Activated T-helper 2 cell treated with anti-CD3 and anti-CD28 coated beads, Interferon-gamma antibody, Interleukin-2, Interleukin-4, amounts not matched to agents 10 μg/mL and 5 μg/mL and 100 μg/mL, durations not matched to agents 14 hours and 24 hours and 36 hours (primary cell): ENCODE data around the gene LINGO4. TPM values are rescaled to one million over a fixed set of nuclear protein-coding genes. Genes with fewer than 3 reads are reported as not detected.

ENCODE experiments used
- DNase-seq: peaks from one replicate; pipeline ENCODE4 v3.0.0; 2021; ENCODE audit warnings: low spot score
- H3K27ac Mint-ChIP-seq: one replicate; pipeline ENCODE4 v1.8.0; 2021; ENCODE audit warnings: mixed read lengths
- H3K27me3 Mint-ChIP-seq: one replicate; pipeline ENCODE4 v1.8.0; 2021; ENCODE audit warnings: low read depth, mixed read lengths
- H3K36me3 Mint-ChIP-seq: one replicate; pipeline ENCODE4 v1.8.0; 2021; ENCODE audit warnings: low read depth, mixed read lengths
- H3K4me1 Mint-ChIP-seq: one replicate; pipeline ENCODE4 v1.8.0; 2021; ENCODE audit warnings: low read depth, mixed read lengths
- H3K4me3 Mint-ChIP-seq: one replicate; pipeline ENCODE4 v1.8.0; 2021; ENCODE audit warnings: low read depth, mild to moderate bottlenecking, moderate library complexity, mixed read lengths
- H3K9me3 Mint-ChIP-seq: one replicate; pipeline ENCODE4 v1.8.0; 2021; ENCODE audit warnings: mixed read lengths
- intact Hi-C: fragments of 100-400 bp; cut with micrococcal nuclease; formaldehyde crosslinking; loops from one replicate; pipeline ENCODE4 v1.15.1; 2023
- total RNA-seq: library from RNA; stranded (reverse); gene quantifications from 2 replicates; pipeline ENCODE4 v1.2.3, GENCODE V29; 2022

The LINGO4 gene
- total RNA-seq, 1 donor from 2014 or later = not detected

DNA sequence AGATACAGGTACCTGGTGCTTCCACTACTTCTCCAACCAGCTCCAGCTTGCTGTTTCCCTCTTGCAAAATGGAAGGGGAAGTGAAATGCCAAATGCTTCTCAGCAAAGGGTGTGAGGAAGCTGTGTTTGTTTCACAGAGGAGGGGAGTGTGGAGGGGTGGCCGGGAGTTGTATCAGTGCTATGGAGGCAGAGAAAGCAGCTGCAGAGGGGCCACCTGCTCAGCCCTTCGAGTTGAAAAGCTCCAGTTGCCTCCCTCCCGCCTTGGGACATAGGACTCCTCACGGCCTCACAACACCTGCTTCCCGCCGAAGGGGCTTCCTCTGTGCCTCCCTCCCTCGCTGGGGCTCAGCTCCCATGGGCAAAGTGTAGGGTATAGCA lies 12.1 kb upstream of the LINGO4 start:
- H3K4me3 Mint-ChIP-seq = no peak overlapping the region
- H3K9me3 Mint-ChIP-seq = no peaks in the 10 kb centered on the region
- intact Hi-C loops = no loop called here
- no peak overlapping the region for H3K27ac Mint-ChIP-seq
- H3K4me1 Mint-ChIP-seq = peaks cover 35% of the 10 kb centered on the region
- no peaks in the 10 kb centered on the region for H3K27me3 Mint-ChIP-seq
- H3K36me3 Mint-ChIP-seq = no peaks in the 10 kb centered on the region
- DNase-seq = no peak

DNA sequence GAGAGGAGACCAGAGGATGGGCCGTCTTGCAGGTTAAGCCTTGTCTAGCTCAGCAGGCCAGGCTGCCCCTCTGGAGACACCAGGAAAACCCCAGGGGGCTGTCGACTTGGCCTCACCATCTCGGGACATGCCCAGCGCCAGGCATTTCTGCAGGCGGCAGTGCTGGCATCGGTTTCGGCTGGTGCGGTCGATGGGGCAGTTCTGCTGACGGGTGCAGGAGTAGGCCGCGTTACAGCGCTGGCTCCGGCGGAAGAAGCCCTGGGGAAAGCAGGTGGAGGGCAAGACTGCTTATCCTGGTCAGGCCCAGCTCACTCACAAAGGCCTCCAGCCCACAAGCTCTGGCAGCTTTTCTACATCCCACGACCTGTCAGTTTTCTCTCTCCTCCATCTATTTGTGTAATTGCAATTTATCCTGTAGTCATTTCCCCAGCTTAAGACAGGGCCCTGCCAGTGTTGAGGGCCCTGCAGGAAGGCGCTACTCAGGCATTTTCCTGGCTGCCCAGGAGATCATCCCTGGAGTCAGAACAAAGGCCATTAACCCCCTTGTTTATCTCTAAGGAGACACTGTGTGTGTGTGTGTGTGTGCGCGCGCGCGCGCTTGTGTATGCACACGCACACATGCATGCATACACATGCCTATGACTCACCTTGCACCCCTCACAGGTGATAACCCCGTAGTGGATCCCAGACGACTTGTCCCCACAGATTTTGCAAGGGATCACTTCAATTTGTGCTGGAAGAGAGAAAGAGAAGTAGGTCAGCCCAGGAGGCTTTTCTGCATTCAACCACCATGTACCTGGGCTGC lies 11.5 kb upstream of the LINGO4 start:
- Mint-ChIP-seq H3K36me3 (no peaks in the 10 kb centered on the region), H3K4me1 (peaks cover 31% of the 10 kb centered on the region), H3K27ac (no peak overlapping the region), H3K27me3 (no peaks in the 10 kb centered on the region), H3K4me3 (no peak overlapping the region), H3K9me3 (no peaks in the 10 kb centered on the region)
- no peak for DNase-seq
- intact Hi-C loops = no loop called here

DNA sequence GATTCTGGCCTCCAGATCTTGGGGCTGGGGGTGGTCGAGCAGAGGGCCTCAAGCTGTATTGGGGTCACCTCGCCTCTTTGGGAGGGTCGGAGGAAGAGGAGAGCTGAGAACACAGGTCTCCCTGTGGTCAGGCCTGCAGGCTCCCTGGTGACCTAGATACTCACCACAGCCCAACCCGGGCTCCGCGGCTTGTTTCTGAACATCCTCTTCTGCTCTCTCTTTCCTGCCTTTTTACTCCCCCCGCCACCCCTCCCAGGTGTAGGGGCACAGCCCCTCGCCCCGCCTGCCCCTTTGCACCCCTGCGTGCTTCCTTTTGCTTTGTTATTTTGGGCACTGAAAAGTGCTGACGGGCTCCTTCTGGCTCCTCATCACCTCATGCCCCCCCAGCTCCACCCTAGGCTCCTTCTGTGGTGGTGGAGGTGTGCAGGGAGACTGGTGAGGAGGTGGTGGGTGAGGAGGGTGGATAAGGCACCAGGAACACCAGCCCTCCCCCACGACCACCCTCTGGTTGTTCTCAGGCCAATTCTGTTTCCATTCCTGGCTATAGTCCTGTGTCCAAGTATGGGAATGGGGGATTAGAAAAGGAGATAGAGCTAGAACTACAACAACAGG lies 10.6 kb upstream of the LINGO4 start:
- Mint-ChIP-seq H3K27ac (no peak overlapping the region), H3K4me3 (no peak overlapping the region), H3K9me3 (no peaks in the 10 kb centered on the region), H3K4me1 (peaks cover 21% of the 10 kb centered on the region), H3K27me3 (no peaks in the 10 kb centered on the region), H3K36me3 (no peaks in the 10 kb centered on the region)
- intact Hi-C loops = no loop called here
- no peak for DNase-seq

DNA sequence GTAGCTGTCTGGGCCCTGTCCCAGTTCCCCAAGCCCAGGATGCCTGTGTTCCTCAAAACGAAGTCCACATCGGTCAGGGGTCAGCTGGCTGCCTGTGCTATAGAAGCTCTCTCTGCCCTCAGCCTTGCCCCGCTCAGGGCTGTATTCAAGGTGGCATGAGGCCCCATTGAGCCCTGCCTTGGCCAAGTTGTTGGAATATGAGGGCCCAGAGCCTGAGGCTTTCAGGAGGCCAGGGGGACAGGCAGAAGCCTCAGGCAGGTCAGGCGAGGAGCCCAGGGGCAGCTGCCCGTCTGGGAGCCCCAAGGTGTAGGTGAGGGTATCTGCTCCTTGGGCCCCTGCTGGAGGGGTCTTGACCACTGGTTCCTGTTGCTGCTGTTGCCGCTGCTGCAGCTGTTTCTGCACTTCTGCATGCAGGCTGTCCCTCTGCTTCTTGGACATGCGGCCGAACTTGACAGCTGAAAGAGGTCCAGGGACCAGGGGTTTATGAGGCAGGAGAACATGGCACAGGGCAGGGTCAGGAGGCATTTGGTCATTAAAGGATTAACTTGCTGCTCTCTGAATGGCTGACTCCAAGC lies 9.8 kb upstream of the LINGO4 start:
- intact Hi-C loops = no loop called here
- H3K27ac Mint-ChIP-seq = no peak overlapping the region
- H3K4me3 Mint-ChIP-seq = no peak overlapping the region
- no peaks in the 10 kb centered on the region for H3K36me3 Mint-ChIP-seq
- H3K9me3 Mint-ChIP-seq = no peaks in the 10 kb centered on the region
- H3K27me3 Mint-ChIP-seq = no peaks in the 10 kb centered on the region
- DNase-seq = no peak
- H3K4me1 Mint-ChIP-seq = peaks cover 14% of the 10 kb centered on the region

DNA sequence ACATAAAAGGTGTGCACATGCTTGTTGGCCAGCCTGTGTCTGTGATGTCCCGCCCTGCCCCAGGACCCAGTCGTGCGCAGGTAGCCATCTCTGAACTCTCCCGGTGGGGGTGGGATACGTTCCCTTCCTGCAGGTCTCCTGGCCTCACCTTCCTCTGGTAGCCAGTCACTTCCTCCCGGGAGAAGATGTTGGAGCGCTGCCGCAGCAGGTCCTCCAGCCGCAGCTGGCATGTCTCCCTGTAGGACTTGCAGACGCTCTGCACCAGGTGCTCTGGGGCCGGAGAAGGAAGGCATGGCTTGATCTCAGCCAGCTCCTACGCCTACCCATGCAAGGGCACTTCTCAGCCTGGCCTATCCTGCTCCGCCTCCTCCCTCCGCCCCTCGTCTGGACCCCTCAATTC lies 9.2 kb upstream of the LINGO4 start:
- peaks cover 12% of the 10 kb centered on the region for H3K4me1 Mint-ChIP-seq
- DNase-seq = no peak
- no peaks in the 10 kb centered on the region for H3K27me3 Mint-ChIP-seq
- H3K27ac Mint-ChIP-seq = no peak overlapping the region
- no peaks in the 10 kb centered on the region for H3K36me3 Mint-ChIP-seq
- no peaks in the 10 kb centered on the region for H3K9me3 Mint-ChIP-seq
- intact Hi-C loops = no loop called here
- no peak overlapping the region for H3K4me3 Mint-ChIP-seq

DNA sequence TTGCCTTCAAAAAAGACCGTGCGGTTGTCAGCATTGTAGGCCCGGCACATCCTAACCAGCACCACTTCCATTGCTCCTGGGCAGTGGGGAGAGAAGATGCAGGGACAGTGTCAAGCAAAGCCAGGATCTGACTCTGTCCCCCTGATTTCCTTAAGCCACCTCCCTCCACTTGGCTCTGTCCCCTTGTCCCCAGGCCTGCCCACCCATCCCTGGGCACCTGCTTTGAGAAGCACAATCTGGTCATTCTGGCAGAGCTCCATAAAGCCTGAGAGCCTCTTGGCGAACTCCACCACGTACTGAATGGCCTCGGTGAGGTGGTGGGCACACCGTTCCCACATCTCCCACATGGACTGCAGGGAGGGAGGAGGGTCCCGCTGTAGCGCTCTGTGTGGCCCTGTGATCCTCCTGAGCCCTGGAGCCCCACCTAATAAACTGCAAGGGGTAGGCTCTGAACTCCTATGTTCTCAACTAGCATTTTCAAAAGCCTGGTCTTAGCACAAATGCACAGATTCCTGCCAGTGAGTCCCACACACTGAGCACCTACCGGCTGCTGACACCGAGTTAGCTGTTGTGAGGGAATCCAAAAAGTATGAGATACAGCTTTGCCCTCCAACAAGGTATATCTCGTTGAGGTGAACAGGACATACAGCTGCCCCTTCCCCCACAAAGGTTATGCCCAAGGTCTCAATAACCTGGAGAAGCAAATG lies 8.2 kb upstream of the LINGO4 start:
- peaks cover 5% of the 10 kb centered on the region for H3K27me3 Mint-ChIP-seq
- H3K27ac Mint-ChIP-seq = no peak overlapping the region

DNA sequence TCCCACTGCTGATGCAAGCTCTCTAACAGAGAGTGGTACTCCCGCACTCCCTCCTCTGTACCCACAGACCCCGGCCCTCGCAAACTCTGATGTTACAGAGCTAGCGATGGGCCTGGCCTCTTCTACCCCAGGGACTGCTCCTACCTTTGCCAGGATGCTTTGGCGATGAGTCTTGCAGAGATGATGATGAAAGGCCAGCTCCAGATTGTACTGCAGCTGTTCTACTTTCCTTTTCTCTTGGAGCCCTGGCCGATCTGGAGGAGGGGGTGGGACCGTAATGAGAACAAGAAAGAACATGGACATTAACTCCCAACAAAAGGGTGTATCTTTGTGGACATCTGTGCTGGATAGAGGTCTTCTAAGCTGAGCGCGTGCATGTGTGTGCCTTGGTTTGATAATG lies 6.0 kb upstream of the LINGO4 start:
- no peak for DNase-seq
- Mint-ChIP-seq H3K9me3 (no peaks in the 10 kb centered on the region), H3K27ac (no peak overlapping the region), H3K36me3 (no peaks in the 10 kb centered on the region), H3K4me3 (no peak overlapping the region), H3K27me3 (peaks cover 8% of the 10 kb centered on the region), H3K4me1 (peaks cover 6% of the 10 kb centered on the region)
- intact Hi-C loops = no loop called here

More for the DNA sequence above, 8.2 kb upstream of the LINGO4 start:
- intact Hi-C loops = no loop called here
- no peak for DNase-seq
- Mint-ChIP-seq H3K9me3 (no peaks in the 10 kb centered on the region), H3K4me1 (peaks cover 12% of the 10 kb centered on the region), H3K4me3 (no peak overlapping the region), H3K36me3 (no peaks in the 10 kb centered on the region)

DNA sequence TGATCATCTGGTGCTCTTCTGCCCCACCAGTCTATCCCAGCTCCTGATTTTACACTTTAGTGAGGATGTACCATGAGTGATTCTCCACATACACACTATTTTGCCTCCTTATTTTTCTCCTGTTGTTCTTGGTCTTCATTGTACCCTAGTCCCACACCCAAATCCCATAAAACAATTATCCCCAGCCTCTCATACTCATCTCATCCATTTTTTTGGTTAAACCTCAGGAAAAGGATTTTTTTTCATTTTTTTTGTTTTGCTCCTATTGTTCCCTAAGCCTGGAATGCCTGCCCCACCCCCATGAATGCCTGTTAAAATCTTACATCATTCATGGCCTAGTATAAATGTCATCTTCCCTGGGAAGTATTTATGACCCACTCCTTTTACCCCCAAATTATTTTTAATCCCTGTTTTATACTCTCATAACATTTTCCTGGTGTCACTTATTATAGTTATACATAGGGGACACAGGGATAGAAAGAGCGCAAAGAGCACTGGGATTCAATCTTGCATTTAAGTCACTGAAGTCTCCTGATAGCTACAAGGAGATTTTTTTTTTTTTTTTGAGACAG lies 4.9 kb upstream of the LINGO4 start:
- H3K4me3 Mint-ChIP-seq = no peak overlapping the region
- intact Hi-C loops = no loop called here
- H3K36me3 Mint-ChIP-seq = no peaks in the 10 kb centered on the region
- no peaks in the 10 kb centered on the region for H3K9me3 Mint-ChIP-seq
- DNase-seq = no peak
- H3K4me1 Mint-ChIP-seq = no peaks in the 10 kb centered on the region
- H3K27ac Mint-ChIP-seq = no peak overlapping the region
- peaks cover 8% of the 10 kb centered on the region for H3K27me3 Mint-ChIP-seq

DNA sequence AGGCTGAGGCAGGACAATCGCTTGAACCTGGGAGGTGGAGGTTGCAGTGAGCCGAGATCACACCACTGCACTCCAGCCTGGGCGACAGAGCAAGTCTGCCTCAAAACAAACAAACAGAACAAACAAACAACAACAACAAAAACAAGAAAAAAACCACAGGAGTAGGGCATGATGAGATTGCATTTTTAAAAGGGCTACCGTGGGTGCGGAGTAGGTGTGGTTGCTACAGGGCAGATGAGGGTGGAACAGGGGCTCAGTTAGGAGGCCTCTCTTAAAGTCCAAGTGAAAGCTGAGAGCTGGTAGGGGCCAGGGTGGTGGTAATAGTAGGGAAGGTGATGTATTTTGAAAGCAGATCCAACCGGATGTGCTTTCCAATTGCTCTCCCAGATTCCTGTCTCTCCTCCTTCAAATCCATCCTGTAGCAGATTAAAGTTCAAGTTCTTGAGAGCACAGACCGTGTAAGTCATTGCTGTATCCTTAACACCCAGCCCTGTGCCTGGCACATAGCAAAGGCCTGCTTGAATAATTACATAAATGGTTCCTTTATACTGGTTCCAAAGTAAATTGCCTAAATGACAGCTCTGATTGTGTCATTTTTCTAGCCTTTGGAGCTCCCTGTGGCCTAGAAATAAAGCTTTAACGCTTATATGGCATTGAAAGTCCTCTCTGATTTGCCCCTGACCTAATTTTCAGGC lies 4.2 kb upstream of the LINGO4 start:
- intact Hi-C loops = no loop called here
- no peak for DNase-seq
- no peaks in the 10 kb centered on the region for H3K36me3 Mint-ChIP-seq
- H3K4me1 Mint-ChIP-seq = no peaks in the 10 kb centered on the region
- no peak overlapping the region for H3K27ac Mint-ChIP-seq
- H3K9me3 Mint-ChIP-seq = no peaks in the 10 kb centered on the region
- peaks cover 13% of the 10 kb centered on the region for H3K27me3 Mint-ChIP-seq
- H3K4me3 Mint-ChIP-seq = no peak overlapping the region

DNA sequence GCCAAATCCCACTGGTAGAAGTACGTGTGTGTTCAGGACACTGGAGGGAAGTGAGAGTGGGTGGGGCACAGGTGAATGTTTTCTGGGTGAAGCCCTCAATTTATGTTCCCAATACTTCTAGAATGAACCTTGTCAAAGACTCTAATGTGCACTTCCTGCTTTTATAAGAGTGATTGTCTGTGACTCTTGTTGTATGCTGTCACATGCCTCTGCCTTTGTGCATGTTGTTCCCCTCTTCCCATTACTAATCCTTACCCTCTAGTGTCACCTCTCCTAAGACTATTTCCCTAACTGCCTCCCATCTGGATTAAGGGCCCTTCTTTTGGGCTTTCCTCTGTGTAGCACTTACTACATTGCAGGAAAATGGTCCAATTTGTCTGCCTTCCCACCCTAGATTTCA lies 2.5 kb upstream of the LINGO4 start:
- no peak for DNase-seq
- peaks cover 13% of the 10 kb centered on the region for H3K27me3 Mint-ChIP-seq
- H3K4me1 Mint-ChIP-seq = no peaks in the 10 kb centered on the region
- intact Hi-C loops = no loop called here
- no peak overlapping the region for H3K4me3 Mint-ChIP-seq
- no peaks in the 10 kb centered on the region for H3K9me3 Mint-ChIP-seq
- H3K36me3 Mint-ChIP-seq = no peaks in the 10 kb centered on the region
- no peak overlapping the region for H3K27ac Mint-ChIP-seq

DNA sequence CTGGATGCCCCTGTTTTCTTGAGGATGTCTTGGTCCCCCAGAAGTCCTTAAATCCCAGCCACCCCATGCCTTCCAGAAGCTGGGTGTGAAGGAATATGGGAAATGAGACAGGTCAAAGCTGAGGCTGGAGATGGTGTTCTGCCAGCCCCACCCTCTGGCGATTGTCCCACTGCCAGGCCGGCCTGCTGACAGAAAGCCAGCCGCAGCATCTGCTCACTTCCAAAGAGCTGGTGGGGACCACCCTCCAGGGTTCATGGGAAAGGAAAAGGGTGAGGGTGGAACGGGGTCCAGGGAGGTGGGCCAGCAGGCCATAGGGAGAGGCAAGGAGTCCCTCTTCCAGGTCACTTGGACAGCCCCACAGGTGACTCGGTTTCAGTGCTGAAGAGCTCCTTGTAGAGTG lies 1.9 kb upstream of the LINGO4 start:
- H3K36me3 Mint-ChIP-seq = no peaks in the 10 kb centered on the region
- H3K27ac Mint-ChIP-seq = no peak overlapping the region
- H3K27me3 Mint-ChIP-seq = peaks cover 13% of the 10 kb centered on the region
- DNase-seq = no peak
- no peaks in the 10 kb centered on the region for H3K9me3 Mint-ChIP-seq
- H3K4me1 Mint-ChIP-seq = no peaks in the 10 kb centered on the region
- H3K4me3 Mint-ChIP-seq = no peak overlapping the region
- intact Hi-C loops = no loop called here

DNA sequence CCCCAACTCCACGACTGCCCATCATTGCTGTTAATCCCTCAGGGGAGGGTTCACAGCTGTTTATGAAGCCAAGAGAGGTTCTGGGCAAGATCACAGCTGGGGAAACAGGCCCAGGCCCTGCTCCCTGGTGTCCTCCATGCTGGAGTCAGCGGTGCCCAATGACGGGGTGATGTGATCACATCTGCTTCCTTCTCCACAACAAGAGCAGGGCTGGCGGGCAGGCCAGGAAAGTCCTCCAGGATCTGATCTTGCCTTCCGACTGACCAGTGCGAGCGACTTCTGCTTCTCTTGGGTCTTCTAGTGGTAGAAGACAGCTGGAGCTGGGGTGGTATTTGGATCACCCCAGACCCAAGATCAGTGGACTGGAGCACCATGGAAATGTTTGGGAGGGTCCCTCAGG lies 951 bp upstream of the LINGO4 start:
- Mint-ChIP-seq H3K27me3 (peaks cover 13% of the 10 kb centered on the region), H3K9me3 (no peaks in the 10 kb centered on the region), H3K4me3 (no peak overlapping the region), H3K27ac (no peak overlapping the region), H3K4me1 (no peaks in the 10 kb centered on the region), H3K36me3 (no peaks in the 10 kb centered on the region)
- no peak for DNase-seq
- intact Hi-C loops = no loop called here
